Tibial artery (tissue), 4 donors: ENCODE measurements around the gene ADPRHL1.

ENCODE experiments used
- DNase-seq, 2 donors: peaks; one replicate each; pipeline ENCODE4 v3.0.0-alpha.2; 2019
- H3K27ac ChIP-seq, 2 donors: fragments of 200-600 bp; sonication (generic) in 1 of 2; 1 replicate in 1 of 2; 2 replicates in 1 of 2; pipeline ENCODE4 v1.5.1; 2018 to 2019; ENCODE audit warnings: mild to moderate bottlenecking in 1 of 2
- H3K27me3 ChIP-seq, 2 donors: fragments of 200-600 bp; sonication (generic) in 1 of 2; one replicate each; pipeline versions ENCODE4 v1.5.1 to v1.6.0; 2016 to 2019
- H3K36me3 ChIP-seq, 3 donors: fragments of 200-600 bp; sonication (generic) in 2 of 3; one replicate each; pipeline ENCODE4 v1.5.1; 2016 to 2019; ENCODE audit warnings: mild to moderate bottlenecking in 2 of 3
- H3K4me1 ChIP-seq, 4 donors: fragments of 200-600 bp; sonication (generic) in 2 of 4; 1 replicate in 3 of 4; 2 replicates in 1 of 4; pipeline ENCODE4 v1.5.1; 2016 to 2019
- H3K4me3 ChIP-seq, 2 donors: fragments of 200-600 bp; sonication (generic) in 1 of 2; 1 replicate in 1 of 2; 2 replicates in 1 of 2; pipeline ENCODE4 v1.5.1; 2018 to 2019; ENCODE audit warnings: mild to moderate bottlenecking in 2 of 2
- H3K9me3 ChIP-seq, 3 donors: fragments of 200-600 bp; sonication (generic) in 1 of 3; one replicate each; pipeline ENCODE4 v1.5.1; 2016 to 2019
- CTCF ChIP-seq, 2 experiments: fragments of 200-600 bp in 1 of 2; fragments of 450-650 bp in 1 of 2; IDR thresholded peaks; one replicate each; pipeline ENCODE4 v1.5.1; 2017 to 2019; ENCODE audit warnings: antibody characterized with exemption in 2 of 2, mild to moderate bottlenecking in 1 of 2, moderate library complexity in 1 of 2
- intact Hi-C: fragments of 100-400 bp; cut with DNase I; formaldehyde crosslinking; loops from one replicate; pipeline ENCODE4 v1.15.0; 2023; ENCODE audit warnings: low total_unique reads

Gene ADPRHL1

GRCh38 chr13:113419531-113420193 is 33.6 kb downstream of the ADPRHL1 start:
- no peaks in the 10 kb centered on the region for H3K9me3 ChIP-seq
- no peak overlapping the region for H3K27ac ChIP-seq
- peaks cover 0 to 34% (median 21%) of the 10 kb centered on the region in 4 donors for H3K4me1 ChIP-seq
- no peaks in the 10 kb centered on the region for H3K36me3 ChIP-seq
- no peaks in the 10 kb centered on the region for H3K27me3 ChIP-seq
- no peak for TF ChIP-seq CTCF (IDR thresholded peaks at IDR 0.05)
- H3K4me3 ChIP-seq, result no peak overlapping the region
- intact Hi-C loops, result no loop called here
- no peak for DNase-seq

GRCh38 chr13:113418722-113419049 is 34.6 kb downstream of the ADPRHL1 start:
- H3K27me3 ChIP-seq, result no peaks in the 10 kb centered on the region
- H3K4me1 ChIP-seq, result peaks cover 0 to 44% (median 27%) of the 10 kb centered on the region in 4 donors
- H3K4me3 ChIP-seq, result no peak overlapping the region
- no peak overlapping the region for H3K27ac ChIP-seq
- DNase-seq, result no peak
- H3K36me3 ChIP-seq, result no peaks in the 10 kb centered on the region
- no peaks in the 10 kb centered on the region for H3K9me3 ChIP-seq
- intact Hi-C loops, result no loop called here
- TF ChIP-seq CTCF (IDR thresholded peaks at IDR 0.05), result no peak

GRCh38 chr13:113417836-113418721 is 35.2 kb downstream of the ADPRHL1 start:
- Histone ChIP-seq H3K27me3 (no peaks in the 10 kb centered on the region), H3K9me3 (no peaks in the 10 kb centered on the region), H3K27ac (no peak overlapping the region), H3K36me3 (no peaks in the 10 kb centered on the region), H3K4me1 (peaks cover 0 to 49% (median 31%) of the 10 kb centered on the region in 4 donors), H3K4me3 (no peak overlapping the region)
- intact Hi-C loops, result no loop called here
- no peak for TF ChIP-seq CTCF (IDR thresholded peaks at IDR 0.05)
- DNase-seq, result no peak

- TF ChIP-seq CTCF (IDR thresholded peaks at IDR 0.05), result no peak
- H3K4me1 ChIP-seq, result peaks cover 0 to 51% (median 31%) of the 10 kb centered on the region in 4 donors
- H3K9me3 ChIP-seq, result no peaks in the 10 kb centered on the region
- no peaks in the 10 kb centered on the region for H3K27me3 ChIP-seq
- H3K36me3 ChIP-seq, result no peaks in the 10 kb centered on the region
- H3K27ac ChIP-seq, result peak overlapping the region in 1 of 2 donors; percentile 4
- no peak overlapping the region for H3K4me3 ChIP-seq
- no peak for DNase-seq
- intact Hi-C loops, result no loop called here
Observed at GRCh38 chr13:113417008-113417751, 36.1 kb downstream of the ADPRHL1 start.

GRCh38 chr13:113415825-113416224 is 37.5 kb downstream of the ADPRHL1 start:
- Histone ChIP-seq H3K9me3 (no peaks in the 10 kb centered on the region), H3K36me3 (no peaks in the 10 kb centered on the region), H3K4me3 (no peak overlapping the region), H3K27me3 (no peaks in the 10 kb centered on the region), H3K4me1 (peaks cover 0 to 53% (median 33%) of the 10 kb centered on the region in 4 donors), H3K27ac (peak overlapping the region; percentile 89 to 96)
- TF ChIP-seq CTCF (IDR thresholded peaks at IDR 0.05), result no peak
- intact Hi-C loops, result no loop called here
- no peak for DNase-seq
